HG03469 (cell line): ENCODE results near the gene TMEM108.

Experiments
- ATAC-seq: cut with Tn5 transposase; IDR thresholded peaks from one replicate; pipeline ENCODE4 v1.9.1; 2021; ENCODE audit warnings: mild to moderate bottlenecking, moderate library complexity, moderate number of reproducible peaks; ENCODE audit not compliant: unreplicated experiment

Gene TMEM108

DNA sequence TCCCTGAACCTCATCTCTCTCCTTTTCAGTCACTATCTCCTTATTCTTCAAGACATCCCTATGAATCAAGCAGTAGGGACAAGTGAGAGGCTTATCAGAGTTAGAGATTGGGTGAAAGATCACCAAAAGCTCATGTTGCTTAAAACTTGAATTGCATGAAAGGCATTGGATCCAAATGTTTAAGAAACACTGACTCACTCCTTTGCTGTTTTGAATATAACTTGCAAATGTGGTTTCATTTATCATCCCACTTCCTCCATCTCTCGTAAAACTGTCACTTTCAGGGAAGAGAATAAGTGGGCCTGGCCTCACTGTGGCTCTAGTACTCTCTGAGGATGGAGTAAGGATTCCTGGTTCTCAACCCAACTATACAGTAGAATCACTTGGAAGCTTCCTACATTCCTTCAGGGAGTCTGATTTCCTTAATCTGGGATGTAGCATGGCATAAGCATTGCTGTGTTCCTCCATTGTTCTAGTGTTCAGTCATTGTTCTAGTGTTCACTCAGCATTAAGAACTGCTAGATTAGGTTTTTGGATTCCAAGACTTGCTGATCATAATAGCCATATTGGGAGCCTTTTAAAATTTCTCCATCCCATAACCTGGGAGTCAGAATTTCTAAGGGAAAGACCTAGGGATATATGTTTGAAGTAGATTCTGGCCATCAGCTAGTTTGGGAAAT, 171.8 kb downstream of the TMEM108 start:
- no peak for ATAC-seq

DNA sequence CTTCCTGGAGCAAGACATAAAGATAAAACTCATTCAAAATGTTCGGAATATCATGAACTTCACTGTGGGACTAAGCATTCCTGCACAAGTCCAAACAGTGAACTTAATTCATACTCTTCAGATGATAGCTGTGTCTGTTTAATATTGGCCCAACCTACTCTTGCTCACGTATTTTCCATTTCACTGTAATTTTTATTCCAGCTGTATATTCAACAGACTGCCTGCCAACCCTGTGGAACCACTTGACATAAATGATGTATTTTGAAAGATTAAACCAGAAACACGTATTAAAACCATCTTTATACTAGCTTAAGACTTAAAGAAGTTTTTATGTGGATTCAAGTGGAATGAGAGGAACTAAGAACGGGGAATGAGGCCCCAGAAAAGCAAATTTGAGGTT, 172.5 kb downstream of the TMEM108 start:
- ATAC-seq = no peak

DNA sequence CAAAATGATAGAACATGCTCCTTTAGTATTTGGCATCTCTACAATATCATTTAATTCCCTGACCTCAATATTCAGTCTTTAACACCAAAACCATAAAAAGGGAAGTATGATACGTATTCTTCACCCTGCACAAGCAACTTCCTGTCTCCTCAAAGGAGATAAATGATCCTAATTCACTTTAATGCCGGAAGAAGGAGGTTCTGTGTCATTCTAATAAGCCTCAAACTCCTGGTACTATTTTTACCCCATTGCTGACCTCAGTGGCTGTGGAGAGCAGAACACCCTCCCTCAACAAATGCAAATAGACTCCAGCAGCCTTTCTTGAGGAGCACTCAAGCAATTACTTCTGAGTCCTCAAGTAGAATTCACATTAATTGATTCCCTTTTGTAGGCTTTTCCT, 173.3 kb downstream of the TMEM108 start:
- peak; percentile 98 for ATAC-seq

DNA sequence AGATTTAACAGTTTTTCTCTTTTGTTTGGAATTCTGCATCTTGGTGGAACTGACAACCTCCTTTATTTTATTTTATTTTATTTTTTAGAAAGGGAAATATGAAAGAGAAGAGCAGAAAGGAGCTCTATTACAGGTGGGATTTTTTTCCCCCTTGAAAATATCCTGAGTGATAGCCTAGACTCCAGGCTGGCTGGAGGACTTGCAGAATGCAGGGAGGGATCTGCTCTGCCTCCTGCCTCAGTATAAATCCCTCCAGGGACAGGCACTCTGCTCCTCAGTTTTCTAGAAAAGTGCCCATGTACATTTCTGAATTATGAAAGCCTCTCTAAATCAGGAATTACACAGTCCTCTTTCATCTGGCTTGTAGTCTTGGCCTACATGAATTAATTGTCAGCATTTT, 173.7 kb downstream of the TMEM108 start:
- ATAC-seq = no peak

DNA sequence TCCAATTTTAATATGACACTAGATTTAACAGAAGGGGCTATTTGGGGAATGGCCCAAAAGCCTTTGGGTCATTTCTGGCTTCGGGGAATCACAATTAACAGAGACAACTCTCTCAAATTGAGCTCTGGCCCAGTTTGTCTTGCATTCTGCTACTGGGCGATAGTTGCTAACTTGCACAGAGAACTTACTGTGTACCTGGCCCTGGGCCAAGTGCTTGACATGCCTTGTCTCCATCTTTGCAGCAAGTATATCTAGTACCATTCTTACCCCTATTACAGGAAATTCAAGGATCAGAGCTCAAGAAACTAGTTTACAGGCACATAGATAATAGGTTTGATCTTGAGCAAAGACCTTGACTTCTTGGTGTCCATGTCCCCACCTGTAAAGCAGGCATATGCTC, 175.7 kb downstream of the TMEM108 start:
- no peak for ATAC-seq

DNA sequence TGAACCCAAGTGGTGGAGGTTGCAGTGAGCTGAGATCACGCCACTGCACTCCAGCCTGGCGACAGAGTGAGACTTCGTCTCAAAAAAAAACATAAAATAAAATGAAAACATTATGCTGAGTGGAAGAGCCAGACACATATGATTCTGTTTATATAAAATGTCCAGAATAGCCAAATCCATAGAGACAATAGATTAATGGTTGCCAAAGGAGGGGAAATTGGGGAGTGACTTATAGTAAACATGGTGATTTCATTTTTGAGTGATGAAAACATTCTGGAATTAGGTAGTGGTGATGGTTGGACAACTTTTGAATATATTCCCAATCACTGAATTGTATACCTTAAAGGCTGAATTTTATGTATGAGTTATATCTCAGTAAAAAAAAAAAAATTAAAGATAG, 189.6 kb downstream of the TMEM108 start:
- no peak for ATAC-seq

DNA sequence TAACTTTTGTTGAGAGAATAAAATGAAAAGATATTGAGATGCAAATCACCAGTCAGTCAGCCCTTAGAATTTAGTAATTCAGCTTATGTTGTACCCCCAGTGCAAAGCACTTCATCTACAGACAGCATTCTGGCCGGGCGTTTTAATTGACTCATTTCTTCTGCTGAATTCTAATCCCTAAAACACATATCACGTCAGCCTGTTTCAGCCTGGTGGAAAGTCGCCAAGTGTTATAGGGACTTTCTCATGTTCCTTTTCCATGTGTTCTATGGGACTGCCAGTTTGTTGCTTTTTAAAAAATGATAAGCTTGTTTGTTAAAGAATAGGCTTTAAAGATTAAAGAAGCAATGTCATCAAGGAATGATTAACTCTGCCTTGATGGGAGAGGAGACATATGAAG, 192.0 kb downstream of the TMEM108 start:
- no peak for ATAC-seq

DNA sequence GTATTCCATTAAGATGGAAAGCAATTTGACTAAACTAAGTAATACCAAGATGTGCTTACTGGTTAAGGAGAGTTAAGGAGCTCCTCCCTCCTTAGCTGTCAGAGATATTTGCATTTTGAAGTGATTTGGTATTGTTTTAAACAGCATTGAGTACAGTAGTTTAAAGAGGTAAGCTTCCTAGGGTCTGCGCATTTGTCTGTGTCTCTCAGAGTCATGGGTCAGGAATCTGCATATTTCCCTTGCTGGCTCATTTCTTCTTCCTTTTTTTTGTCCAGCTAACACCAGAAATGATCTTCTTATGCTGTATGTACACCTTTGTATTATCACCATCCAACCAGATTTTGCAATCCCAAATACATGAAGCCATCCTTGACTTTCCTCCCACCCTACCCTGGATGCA, 198.7 kb downstream of the TMEM108 start:
- no peak for ATAC-seq

DNA sequence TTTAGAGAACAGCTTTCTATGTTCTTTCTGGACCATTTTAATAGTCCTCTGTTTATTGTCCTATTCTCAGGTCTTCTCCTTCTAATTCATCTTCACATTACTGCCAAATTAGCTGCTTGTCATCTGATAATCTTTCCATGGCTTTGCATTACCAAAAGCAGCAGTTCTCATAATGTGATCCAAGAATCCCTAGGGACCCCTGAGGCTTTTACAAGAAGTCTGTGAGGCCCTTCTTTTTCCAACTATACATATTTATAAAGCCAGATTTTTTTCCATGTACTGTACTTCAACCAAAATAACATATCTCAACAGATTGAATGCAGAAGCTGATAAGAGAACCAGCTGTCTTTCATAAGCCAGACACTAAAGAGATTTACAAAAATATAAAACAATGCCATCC, 199.2 kb downstream of the TMEM108 start:
- ATAC-seq = no peak

DNA sequence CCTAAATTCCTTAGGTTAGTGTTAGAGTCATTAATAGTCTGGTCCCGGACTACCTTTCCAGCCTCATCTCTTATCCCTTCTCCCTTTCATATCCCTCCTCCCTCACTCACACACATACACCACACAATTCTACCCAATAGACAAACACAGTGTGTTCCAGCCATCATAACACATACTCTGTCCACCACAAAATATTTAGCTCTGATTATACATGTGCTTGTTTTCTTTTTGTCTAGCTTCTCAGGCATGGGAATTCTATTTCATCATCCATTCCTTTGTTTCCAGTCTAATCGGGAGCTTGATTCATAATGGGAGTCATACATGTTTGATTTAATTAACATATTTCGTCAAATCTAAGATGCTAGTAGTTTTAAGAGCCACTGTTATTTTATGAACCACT, 199.8 kb downstream of the TMEM108 start:
- ATAC-seq = no peak

DNA sequence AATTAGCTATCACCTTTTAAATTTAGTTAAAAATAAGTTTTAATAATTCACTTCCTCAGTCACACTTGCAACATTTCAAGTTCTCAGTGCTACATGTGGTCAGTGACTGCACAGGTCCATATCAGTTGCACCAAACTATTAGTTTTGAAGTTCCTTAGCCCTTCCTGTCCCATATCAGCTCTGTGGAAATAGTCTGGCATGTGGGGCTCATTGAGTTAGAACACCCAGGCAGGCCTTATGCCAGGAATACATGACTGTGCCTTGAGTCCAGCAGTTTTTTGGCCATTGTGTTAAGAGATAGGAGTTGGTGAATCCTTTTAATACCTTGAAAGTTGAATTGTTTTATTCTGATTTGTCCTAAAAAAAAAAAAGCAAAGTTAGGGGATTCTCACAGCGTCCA, 207.9 kb downstream of the TMEM108 start:
- ATAC-seq = no peak

DNA sequence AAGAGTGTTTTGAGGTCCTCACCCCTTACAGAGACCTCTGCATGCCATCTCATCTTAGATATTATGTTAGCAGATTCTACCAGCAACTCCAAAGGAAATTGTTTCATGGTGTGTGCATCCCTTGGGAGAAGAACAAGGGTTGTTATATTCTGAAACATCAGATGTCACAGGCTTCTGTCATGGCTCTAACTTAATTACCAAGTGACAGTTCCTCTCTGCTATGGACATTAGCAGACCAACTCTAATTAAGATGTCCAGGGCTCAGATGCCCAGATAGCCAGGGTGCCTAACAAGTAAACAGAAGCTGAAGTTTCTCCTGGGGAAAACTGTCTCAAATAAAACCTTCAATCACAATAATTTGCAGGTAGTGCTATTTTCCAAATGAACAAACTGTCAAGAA, 208.6 kb downstream of the TMEM108 start:
- ATAC-seq = no peak

DNA sequence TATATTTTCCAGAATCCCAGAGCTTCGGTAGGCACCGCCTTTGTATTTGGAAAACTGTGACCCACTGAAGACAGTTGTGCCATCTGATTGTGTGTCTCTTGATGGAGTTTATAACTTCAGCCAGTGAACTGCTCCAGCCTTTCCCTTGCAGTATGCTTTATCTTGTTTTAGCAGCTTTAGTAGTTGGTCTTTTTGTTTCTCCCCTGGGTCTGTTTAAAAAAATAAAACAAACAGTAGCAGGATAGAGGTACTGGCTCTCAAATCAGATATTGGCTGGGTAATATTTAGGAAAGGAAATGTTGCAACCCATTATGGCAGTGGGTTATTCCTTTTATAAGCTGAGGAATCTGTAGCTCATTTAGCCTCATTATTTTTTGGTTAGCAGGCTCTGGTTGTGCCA, 210.2 kb downstream of the TMEM108 start:
- no peak for ATAC-seq

DNA sequence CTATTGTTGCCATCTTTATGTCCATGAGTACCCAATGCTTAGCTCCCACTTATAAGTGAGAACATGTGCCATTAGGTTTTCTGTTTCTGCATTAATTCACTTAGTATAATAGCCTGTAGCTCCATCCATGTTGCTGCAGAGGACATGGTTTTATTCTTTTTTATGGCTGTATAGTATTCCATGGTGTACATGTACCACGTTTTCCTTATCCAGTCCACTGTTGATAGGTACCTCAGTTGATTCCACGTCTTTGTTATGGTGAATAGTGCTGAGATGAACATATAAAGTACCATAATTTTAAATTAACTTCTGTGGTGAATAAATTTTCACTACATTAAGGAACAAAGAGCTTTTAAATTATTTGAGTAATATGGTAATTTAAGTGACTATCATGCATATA, 211.3 kb downstream of the TMEM108 start:
- no peak for ATAC-seq

DNA sequence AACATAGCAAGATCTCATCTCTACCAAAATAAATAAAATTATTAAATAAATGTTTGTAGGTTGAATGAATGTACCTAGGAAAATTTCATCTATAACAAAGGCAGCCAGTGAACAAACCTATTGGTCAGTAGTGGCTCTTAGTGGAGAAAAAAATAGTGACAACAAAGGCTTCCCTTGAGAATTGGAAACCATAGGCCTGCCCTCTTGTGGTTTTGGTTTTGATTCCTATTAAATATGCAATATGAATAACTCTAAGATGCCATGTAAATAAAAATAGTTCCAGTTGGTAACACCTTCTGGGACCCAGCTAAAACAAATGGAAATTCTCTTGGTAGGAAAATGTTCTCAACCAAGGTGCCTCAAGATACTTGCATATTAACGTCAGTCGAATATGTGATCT, 216.0 kb downstream of the TMEM108 start:
- ATAC-seq = no peak

DNA sequence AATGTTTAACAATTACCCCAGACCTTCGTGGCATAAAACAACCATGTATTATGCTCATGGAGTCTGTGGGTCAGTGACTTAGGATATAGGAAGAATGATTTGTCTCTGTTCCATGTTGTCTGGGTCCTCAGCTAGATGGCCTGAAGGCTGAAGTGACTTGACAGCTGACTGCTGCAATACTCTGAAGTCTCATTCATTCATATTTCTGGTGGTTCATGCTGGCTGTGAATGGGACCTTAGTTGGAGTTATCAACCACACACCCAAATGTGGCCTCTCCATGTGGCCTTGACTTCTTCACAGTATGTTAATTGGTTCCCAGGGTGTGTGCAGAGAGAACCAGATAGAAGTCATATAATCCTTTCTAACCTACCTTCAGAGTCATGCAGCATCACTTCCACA, 216.5 kb downstream of the TMEM108 start:
- ATAC-seq = no peak

DNA sequence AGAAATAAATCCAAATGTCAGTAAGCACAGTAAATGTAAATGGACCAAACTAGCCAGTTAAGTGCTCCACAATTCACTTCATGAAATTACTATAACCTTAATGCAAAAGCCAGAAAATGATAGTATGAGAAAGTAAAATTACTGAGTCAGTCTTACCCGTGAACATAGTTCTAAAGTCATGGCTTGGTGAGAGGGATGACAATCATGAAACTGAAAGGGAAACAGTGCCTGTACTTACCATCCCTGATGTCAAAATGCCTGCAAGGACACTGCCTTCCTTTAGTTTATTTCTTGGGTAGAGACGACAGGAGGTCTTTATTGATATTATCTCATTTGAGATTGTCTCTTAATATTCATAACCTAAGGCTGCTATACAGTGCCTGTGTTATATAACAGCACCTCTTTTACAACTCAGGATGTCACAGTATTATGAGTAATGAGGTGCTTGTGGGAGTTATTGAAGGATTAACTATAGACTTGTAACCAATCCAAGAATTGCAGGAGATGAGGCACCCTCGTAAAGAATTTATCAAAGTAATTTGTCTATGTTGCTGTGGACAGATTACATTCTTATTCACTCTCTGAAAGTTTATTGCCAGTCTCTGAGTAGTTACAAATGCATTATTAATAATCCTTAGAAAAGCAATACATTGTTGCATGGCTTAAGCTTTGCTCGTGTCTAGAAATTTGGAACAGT, 218.7 kb downstream of the TMEM108 start:
- no peak for ATAC-seq

DNA sequence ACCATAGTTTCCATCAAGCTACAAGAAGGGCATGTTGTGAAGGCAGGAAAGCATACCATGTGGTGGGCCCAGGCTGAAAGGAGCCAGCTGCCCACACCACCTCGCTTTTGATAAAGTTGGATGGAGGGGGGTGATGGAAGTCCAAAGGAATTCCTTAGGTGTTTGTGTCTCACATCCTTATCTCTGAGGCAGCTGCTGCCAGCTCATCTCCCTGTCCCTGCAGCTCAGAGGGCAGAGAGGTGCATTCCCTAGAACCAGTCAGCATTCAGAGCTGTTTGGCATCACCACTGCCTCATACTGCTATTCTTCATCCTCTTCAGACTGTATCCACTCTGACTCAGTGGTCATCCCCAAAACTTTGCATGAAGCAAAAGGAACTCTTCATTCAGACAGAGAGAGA, 220.2 kb downstream of the TMEM108 start:
- ATAC-seq = no peak

DNA sequence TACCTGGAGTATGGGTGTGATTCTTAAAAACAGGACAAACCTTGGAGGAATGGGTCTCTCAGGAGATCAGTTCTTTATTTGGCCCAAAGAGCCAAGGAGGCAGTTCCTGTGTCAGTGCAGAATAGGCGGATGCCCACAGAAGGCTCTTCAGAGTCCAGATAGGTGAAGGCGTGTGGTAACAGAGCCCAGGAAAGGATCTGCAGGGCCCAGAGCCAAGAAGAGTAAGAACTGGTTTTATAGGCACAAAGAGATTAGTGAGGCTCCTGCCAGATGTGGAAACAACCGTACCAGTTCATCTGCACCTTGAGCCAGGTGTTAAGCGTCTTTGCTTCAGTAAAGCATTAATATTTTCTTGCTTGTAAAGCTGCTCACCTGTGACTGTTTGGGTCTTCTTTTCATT, 221.6 kb downstream of the TMEM108 start:
- ATAC-seq = no peak

DNA sequence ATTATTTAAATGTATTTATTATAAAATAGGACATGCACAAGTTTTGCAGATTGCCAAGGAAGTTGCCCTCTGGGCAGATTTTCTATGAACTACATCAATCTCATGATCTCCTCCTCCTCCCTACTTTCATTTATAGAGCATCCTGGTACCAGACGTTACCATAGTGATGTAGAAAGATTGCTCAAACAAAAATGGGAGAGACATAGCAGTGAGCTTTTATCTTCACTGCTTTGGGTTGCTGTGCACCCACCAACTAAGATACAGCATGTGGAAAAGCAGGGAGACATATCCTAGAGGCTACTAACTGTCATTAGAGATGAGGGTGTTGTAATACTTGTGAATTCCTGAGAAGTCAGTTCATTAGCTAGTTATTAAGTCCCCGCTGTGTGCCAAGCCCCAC, 224.1 kb downstream of the TMEM108 start:
- ATAC-seq = no peak

DNA sequence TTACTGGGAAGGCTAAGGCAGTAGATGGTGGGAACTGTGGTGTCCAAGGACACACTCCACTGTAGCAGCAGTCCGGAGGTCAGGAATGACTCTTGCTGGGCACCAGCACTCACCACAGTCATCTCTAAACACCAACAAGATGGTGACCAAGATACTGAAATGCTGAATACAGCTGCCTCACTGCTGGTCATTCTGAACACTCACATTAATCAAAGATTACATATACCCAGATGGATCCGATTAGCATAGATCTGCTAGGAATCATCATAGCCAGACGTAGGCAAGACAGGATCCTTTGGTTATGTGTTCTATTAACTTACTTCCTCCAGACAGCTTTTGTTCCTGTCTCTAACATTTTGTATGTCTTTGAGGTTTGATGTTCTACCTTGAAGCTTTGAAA, 226.7 kb downstream of the TMEM108 start:
- no peak for ATAC-seq

DNA sequence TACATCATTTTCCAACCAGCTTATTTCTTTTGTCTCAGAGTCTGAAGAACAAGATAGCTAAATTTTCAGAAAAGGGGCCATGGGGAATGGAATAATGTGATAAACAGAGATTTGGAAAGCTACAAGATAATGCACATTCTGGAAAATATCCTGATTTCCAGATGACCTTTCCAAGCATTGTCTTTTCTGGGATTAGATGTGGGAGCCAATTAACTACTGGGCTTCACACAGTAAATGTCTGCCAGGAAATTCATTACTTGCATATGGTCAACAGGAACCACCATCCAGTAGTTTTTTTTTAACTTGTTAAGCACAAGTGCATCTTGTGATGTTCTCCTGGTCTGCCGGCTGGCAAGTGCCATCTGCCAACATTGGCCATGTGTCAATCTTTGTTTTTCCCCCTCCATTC, 230.5 kb downstream of the TMEM108 start:
- no peak for ATAC-seq

DNA sequence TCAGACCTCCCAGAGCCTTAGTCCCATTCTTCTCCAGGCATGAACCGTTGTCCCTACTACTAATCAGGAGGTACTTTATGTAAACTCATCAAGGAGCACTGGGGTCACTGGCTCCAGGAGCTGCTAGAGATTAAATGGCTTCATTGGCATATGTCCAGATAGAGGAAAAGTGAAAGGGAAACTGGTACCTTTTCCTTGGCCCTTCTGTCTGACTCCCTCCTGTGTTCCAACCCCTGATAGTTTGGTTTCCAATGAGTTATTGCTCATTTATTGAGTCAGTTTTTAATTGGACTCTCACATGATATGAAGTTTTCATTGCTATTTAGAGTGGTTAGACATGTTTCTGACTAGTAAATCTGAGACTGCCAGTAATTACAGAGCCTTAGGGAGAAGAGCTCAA, 231.2 kb downstream of the TMEM108 start:
- ATAC-seq = no peak
